GM13976 (cell line): ENCODE results near the gene PDLIM5.

ENCODE experiments used
- DNase-seq: peaks from one replicate; pipeline ENCODE4 v3.0.0; 2012; ENCODE audit warnings: low spot score
- CTCF ChIP-seq: IDR thresholded peaks from 2 replicates; pipeline ENCODE4 v1.5.1; 2012; ENCODE audit warnings: borderline replicate concordance, mild to moderate bottlenecking; ENCODE audit not compliant: insufficient read depth; ENCODE audit errors: extremely low read depth, missing control alignments, control extremely low read depth
- in situ Hi-C: fragments of 300-500 bp; cut with MboI; formaldehyde crosslinking; loops from one replicate; pipeline ENCODE4 v1.12.0; 2022; ENCODE audit warnings: low sequenced_read_pairs, mixed read lengths, inconsistent platforms; ENCODE audit not compliant: unreplicated experiment

PDLIM5 gene

GRCh38 chr4:94527556-94528233 lies 76.0 kb downstream of the PDLIM5 start:
- TF ChIP-seq CTCF, result no peak
- no peak for DNase-seq
- in situ Hi-C loops, result no loop called here

GRCh38 chr4:94528792-94529451 lies 77.2 kb downstream of the PDLIM5 start:
- no peak for TF ChIP-seq CTCF
- DNase-seq, result no peak

DNA sequence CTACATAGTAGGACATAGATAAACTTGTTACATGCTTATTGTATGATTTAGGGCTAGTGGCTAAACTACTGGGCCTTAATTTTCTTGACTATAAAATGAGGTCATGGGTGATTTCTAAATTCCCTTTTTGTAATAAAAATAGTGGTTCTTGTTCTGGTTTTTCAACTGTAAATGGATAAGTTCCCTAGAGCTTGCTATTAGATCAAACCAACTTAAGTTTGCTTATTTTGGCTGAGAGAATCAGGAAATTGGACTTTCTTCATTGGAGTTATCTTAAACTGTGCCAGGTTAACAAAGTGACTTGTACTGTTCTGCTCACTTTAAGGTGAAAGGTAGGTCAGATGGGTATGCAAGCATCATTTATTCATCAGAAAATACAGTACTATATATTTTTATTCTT lies 78.3 kb downstream of the PDLIM5 start:
- DNase-seq, result no peak
- in situ Hi-C loops, result no loop called here
- TF ChIP-seq CTCF, result no peak

More at GRCh38 chr4:94528792-94529451, 77.2 kb downstream of the PDLIM5 start:
- in situ Hi-C loops, result no loop called here

GRCh38 chr4:94531991-94532789 lies 80.4 kb downstream of the PDLIM5 start:
- DNase-seq, result no peak
- TF ChIP-seq CTCF, result no peak
- in situ Hi-C loops, result no loop called here

DNA sequence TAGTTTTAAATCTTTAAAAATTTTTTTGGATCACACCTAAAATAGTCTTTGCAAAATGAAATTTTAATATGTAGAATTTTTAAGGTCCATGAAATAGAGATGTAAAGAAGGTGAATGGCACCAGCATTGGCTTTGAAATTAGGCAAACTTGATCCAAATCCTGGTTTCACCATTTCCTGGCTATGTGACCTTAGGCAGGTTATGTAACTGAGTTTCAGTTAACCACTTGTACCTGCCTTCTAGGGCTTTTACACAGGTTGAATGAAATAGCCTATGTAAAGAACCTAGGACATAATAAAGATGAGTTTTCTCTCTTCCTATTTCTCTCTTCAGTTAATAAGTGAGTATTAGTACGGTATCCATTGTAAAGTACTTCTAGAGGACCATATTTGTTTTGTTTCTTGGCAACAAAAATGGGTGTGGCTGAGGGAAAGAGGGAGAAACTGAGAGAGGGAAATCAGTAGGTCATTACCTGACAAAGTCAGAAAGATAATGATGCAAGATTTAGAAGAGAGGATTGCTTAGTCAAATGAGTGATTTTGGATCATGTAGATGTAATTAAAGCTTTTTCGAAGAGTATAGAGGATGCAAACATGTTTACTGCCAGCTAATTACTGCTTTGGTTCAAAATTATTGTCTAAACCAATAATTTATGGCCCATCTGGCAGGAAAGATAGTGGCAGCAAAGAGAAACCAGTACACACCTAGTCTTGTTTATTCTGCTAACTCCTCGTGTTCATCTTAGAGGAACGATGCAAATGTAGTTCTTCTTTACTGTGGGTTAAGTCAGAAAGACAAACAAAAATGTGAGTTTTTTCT lies 81.9 kb downstream of the PDLIM5 start:
- no peak for TF ChIP-seq CTCF
- no peak for DNase-seq
- in situ Hi-C loops, result no loop called here
